Thyroid gland (tissue), 4 donors: ENCODE data around the gene RGPD3. TPM values are rescaled to one million over a fixed set of nuclear protein-coding genes. Genes with fewer than 3 reads are reported as not detected.

ENCODE experiments used
- DNase-seq, 2 donors: peaks; one replicate each; pipeline ENCODE4 v3.0.0-alpha.2; 2019
- H3K27ac ChIP-seq, 3 donors: fragments of 200-600 bp; sonication (generic); 1 replicate in 2 of 3; 2 replicates in 1 of 3; pipeline ENCODE4 v1.5.1; 2016 to 2019; ENCODE audit warnings: mild to moderate bottlenecking in 1 of 3, moderate library complexity in 1 of 3
- H3K27me3 ChIP-seq: fragments of 200-600 bp; sonication (generic); one replicate; pipeline ENCODE4 v1.5.1; 2019
- H3K36me3 ChIP-seq, 2 donors: fragments of 200-600 bp; sonication (generic); one replicate each; pipeline ENCODE4 v1.5.1; 2016 to 2019
- H3K4me1 ChIP-seq, 2 donors: fragments of 200-600 bp; sonication (generic); one replicate each; pipeline ENCODE4 v1.5.1; 2017 to 2019
- H3K4me3 ChIP-seq, 3 donors: fragments of 200-600 bp; sonication (generic); replicated peaks in 1 of 3; 1 replicate in 2 of 3; 2 replicates in 1 of 3; pipeline ENCODE4 v1.5.1; 2016; ENCODE audit warnings: mild to moderate bottlenecking in 1 of 3
- H3K9me3 ChIP-seq: fragments of 200-600 bp; sonication (generic); one replicate; pipeline ENCODE4 v1.5.1; 2017
- CTCF ChIP-seq, 6 experiments: fragments of 200-600 bp in 3 of 6; fragments of 450-650 bp in 3 of 6; sonication (generic) in 3 of 6; IDR thresholded peaks; one replicate each; pipeline ENCODE4 v1.5.1; 2016 to 2019; ENCODE audit warnings: antibody characterized with exemption in 6 of 6, mild to moderate bottlenecking in 2 of 6, inconsistent platforms in 1 of 6, moderate library complexity in 1 of 6
- POLR2A ChIP-seq, 2 donors: fragments of 450-650 bp; IDR thresholded peaks; one replicate each; pipeline ENCODE4 v1.6.1; 2017; ENCODE audit warnings: antibody characterized with exemption in 2 of 2, mild to moderate bottlenecking in 2 of 2, moderate library complexity in 1 of 2
- WGBS, 2 donors: methylation state at CpG; one replicate each; pipeline ENCODE4 v1.1.5; 2017; 5-methylcytosine and 5-hydroxymethylcytosine counted together
- intact Hi-C: fragments of 100-400 bp; cut with DNase I; formaldehyde crosslinking; loops from one replicate; pipeline ENCODE4 v1.15.1; 2023
- total RNA-seq, 4 donors: library from RNA; depleted of rRNA; stranded (reverse); fragments of >200 nt; gene quantifications; one replicate each; pipeline ENCODE4 v1.2.3, GENCODE V29; 2016

Gene RGPD3
- total RNA-seq, 4 donors from 2014 or later: 0.63 to 1.2 (median 0.70) TPM

- 89 to 90% methylated on average over 5 of the region's 5 CpGs for WGBS, 2 donors
- intact Hi-C loops: no loop called here
- Histone ChIP-seq H3K9me3 (no peaks in the 10 kb centered on the region), H3K36me3 (no peaks in the 10 kb centered on the region), H3K4me1 (no peaks in the 10 kb centered on the region), H3K27ac (no peak overlapping the region), H3K4me3 (no peak overlapping the region), H3K27me3 (no peaks in the 10 kb centered on the region)
- TF ChIP-seq POLR2A (IDR thresholded peaks at IDR 0.05) (no peak), CTCF (IDR thresholded peaks at IDR 0.05) (no peak)
- DNase-seq: no peak
Observed at GRCh38 chr2:106358081-106358480, 110.1 kb downstream of the RGPD3 start.

GRCh38 chr2:106356291-106356690 lies 111.9 kb downstream of the RGPD3 start:
- Histone ChIP-seq H3K36me3 (no peaks in the 10 kb centered on the region), H3K4me1 (no peaks in the 10 kb centered on the region), H3K9me3 (no peaks in the 10 kb centered on the region), H3K27me3 (no peaks in the 10 kb centered on the region), H3K27ac (no peak overlapping the region), H3K4me3 (no peak overlapping the region)
- intact Hi-C loops: no loop called here
- TF ChIP-seq CTCF (IDR thresholded peaks at IDR 0.05) (no peak), POLR2A (IDR thresholded peaks at IDR 0.05) (no peak)
- WGBS, 2 donors: 70 to 71% methylated on average over 2 of the region's 2 CpGs
- no peak for DNase-seq

GRCh38 chr2:106353676-106354075 lies 114.5 kb downstream of the RGPD3 start:
- TF ChIP-seq CTCF (IDR thresholded peaks at IDR 0.05): no peak
- no peak for TF ChIP-seq POLR2A (IDR thresholded peaks at IDR 0.05)
- intact Hi-C loops: no loop called here
- no peak overlapping the region for H3K27ac ChIP-seq
- no peak overlapping the region for H3K4me3 ChIP-seq
- H3K36me3 ChIP-seq: no peaks in the 10 kb centered on the region
- H3K4me1 ChIP-seq: no peaks in the 10 kb centered on the region
- no peaks in the 10 kb centered on the region for H3K9me3 ChIP-seq
- DNase-seq: no peak
- no peaks in the 10 kb centered on the region for H3K27me3 ChIP-seq
- WGBS, 2 donors: 91 to 92% methylated on average over 5 of the region's 5 CpGs

- Histone ChIP-seq H3K27me3 (no peaks in the 10 kb centered on the region), H3K4me3 (no peak overlapping the region), H3K36me3 (no peaks in the 10 kb centered on the region), H3K4me1 (no peaks in the 10 kb centered on the region), H3K9me3 (no peaks in the 10 kb centered on the region), H3K27ac (no peak overlapping the region)
- WGBS, 2 donors: 59 to 62% methylated on average over 2 of the region's 2 CpGs
- intact Hi-C loops: no loop called here
- DNase-seq: no peak
- TF ChIP-seq POLR2A (IDR thresholded peaks at IDR 0.05) (no peak), CTCF (IDR thresholded peaks at IDR 0.05) (no peak)
Observed at GRCh38 chr2:106350980-106351379, 117.2 kb downstream of the RGPD3 start.

- H3K4me3 ChIP-seq: no peak overlapping the region
- no peaks in the 10 kb centered on the region for H3K36me3 ChIP-seq
- no peak for DNase-seq
- H3K4me1 ChIP-seq: no peaks in the 10 kb centered on the region
- no peaks in the 10 kb centered on the region for H3K9me3 ChIP-seq
- no peak for TF ChIP-seq POLR2A (IDR thresholded peaks at IDR 0.05)
- no peak for TF ChIP-seq CTCF (IDR thresholded peaks at IDR 0.05)
- intact Hi-C loops: no loop called here
- no peak overlapping the region for H3K27ac ChIP-seq
- H3K27me3 ChIP-seq: no peaks in the 10 kb centered on the region
- WGBS, 2 donors: 95 to 97% methylated on average over 12 of the region's 12 CpGs
Observed at GRCh38 chr2:106344302-106344701, 123.9 kb downstream of the RGPD3 start.
